GM12891 (cell line): ENCODE data around the gene CAPZA2.

Experiments used
- POLR2A ChIP-seq: IDR thresholded peaks from 2 replicates; pipeline ENCODE4 v1.6.1; 2011; ENCODE audit warnings: low read depth, low read length, control low read depth
- POLR2AphosphoS5 ChIP-seq: IDR thresholded peaks from 2 replicates; pipeline ENCODE4 v1.6.1; 2011; ENCODE audit warnings: low read depth, low read length, control low read depth
- SPI1 ChIP-seq: IDR thresholded peaks from 2 replicates; pipeline ENCODE4 v1.6.1; 2011; ENCODE audit warnings: low read depth, low read length, control low read depth
- TAF1 ChIP-seq: IDR thresholded peaks from 2 replicates; pipeline ENCODE4 v1.6.1; 2011; ENCODE audit warnings: low read depth, low read length, control low read depth

DNA sequence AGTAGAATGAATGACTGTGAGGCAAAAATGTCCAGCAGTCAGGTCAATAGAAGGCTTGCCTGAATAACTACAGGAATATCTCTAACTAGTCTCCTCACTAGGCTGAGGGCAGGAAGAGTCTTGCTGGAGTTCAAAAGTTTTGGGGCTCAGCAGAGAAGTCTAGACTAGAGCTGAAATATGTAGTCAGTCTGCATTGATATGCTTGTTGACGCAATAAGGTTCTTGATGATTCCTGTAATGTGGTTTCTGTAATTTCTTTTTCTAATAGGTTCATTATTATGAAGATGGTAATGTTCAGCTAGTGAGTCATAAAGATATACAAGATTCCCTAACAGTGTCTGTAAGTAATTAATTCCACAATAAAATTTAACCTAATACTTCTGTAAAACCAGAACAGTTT, 49.4 kb downstream of the CAPZA2 start:
- TF ChIP-seq TAF1 (no peak), POLR2A (no peak), POLR2AphosphoS5 (no peak), SPI1 (no peak)
